AG09319 (cell line): ENCODE measurements around the gene NETO1.
A peak's percentile ranks its signal among the peaks of the same experiment; 100 is the strongest.

Source experiments
- DNase-seq: peaks from one replicate; pipeline ENCODE4 v3.0.0-alpha.2; 2010; ENCODE audit warnings: low read depth; ENCODE audit errors: extremely low read depth
- CTCF ChIP-seq: IDR thresholded peaks from 2 replicates; pipeline ENCODE4 v1.5.1; 2011; ENCODE audit warnings: low read depth, mild to moderate bottlenecking, inconsistent platforms, low read length, moderate library complexity

Gene NETO1

GRCh38 chr18:72783530-72783929 is 84.3 kb downstream of the NETO1 start:
- DNase-seq, result no peak
- TF ChIP-seq CTCF, result no peak

GRCh38 chr18:72774914-72775313 is 92.9 kb downstream of the NETO1 start:
- TF ChIP-seq CTCF, result no peak
- DNase-seq, result no peak

GRCh38 chr18:72772916-72773315 is 94.9 kb downstream of the NETO1 start:
- TF ChIP-seq CTCF, result no peak

GRCh38 chr18:72768681-72769229 is 99.0 kb downstream of the NETO1 start:
- TF ChIP-seq CTCF, result no peak
- DNase-seq, result no peak

More at GRCh38 chr18:72772916-72773315, 94.9 kb downstream of the NETO1 start:
- no peak for DNase-seq

GRCh38 chr18:72762515-72763122 is 105.2 kb downstream of the NETO1 start:
- DNase-seq, result peak; percentile 31
- peak; percentile 60 for TF ChIP-seq CTCF

GRCh38 chr18:72752220-72752619 is 115.6 kb downstream of the NETO1 start:
- no peak for DNase-seq
- no peak for TF ChIP-seq CTCF

GRCh38 chr18:72742002-72742401 is 125.8 kb downstream of the NETO1 start:
- no peak for TF ChIP-seq CTCF

More at GRCh38 chr18:72742002-72742401, 125.8 kb downstream of the NETO1 start:
- DNase-seq, result no peak
